ENCODE results near the gene SOX6.

- no peak for TF ChIP-seq CTCF (IDR thresholded peaks at IDR 0.05; ENCODE audit: low read length)
- TF ChIP-seq EZH2 (IDR thresholded peaks at IDR 0.05; ENCODE audit: borderline replicate concordance, low read length) = no peak
These were observed 60.1 kb downstream of the SOX6 start for GRCh38 chr11:16296273-16296672.
